ENCODE results near the gene NELFE.

DNA sequence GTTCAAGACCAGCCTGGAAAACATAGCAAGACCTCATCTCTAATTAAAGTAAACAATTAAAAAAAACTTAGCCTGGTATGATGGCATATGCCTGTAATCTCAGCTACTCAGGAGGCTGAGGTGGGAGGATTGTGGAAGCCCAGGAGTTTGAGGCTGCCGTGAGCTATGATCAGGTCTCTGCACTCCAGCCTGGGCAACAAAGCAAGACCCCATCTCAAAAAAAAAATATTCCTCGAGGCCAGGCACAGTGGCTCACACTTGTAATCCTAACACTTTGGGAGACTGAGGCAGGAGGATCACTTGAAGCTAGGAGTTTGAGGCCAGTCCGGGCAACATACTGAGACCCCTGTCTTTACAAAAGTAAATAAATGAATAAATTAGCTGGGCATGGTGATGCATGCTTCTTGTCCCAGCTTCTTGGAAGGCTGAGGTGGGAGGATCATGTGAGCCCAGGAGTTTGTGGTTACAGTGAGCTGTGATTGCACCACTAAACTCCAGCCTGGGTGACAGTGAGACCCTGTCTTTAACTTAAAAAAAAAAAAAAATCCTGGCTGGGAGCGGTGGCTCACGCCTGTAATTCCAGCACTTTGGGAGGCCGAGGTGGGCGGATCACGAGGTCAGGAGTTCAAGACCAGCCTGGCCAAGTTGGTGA, 40.6 kb downstream of the NELFE start:
- TF ChIP-seq, protein P1, sequence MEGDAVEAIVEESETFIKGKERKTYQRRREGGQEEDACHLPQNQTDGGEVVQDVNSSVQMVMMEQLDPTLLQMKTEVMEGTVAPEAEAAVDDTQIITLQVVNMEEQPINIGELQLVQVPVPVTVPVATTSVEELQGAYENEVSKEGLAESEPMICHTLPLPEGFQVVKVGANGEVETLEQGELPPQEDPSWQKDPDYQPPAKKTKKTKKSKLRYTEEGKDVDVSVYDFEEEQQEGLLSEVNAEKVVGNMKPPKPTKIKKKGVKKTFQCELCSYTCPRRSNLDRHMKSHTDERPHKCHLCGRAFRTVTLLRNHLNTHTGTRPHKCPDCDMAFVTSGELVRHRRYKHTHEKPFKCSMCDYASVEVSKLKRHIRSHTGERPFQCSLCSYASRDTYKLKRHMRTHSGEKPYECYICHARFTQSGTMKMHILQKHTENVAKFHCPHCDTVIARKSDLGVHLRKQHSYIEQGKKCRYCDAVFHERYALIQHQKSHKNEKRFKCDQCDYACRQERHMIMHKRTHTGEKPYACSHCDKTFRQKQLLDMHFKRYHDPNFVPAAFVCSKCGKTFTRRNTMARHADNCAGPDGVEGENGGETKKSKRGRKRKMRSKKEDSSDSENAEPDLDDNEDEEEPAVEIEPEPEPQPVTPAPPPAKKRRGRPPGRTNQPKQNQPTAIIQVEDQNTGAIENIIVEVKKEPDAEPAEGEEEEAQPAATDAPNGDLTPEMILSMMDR (IDR thresholded peaks at IDR 0.05), result no peak
- TF ChIP-seq CBFB (CRISPR knock-in tag; IDR thresholded peaks at IDR 0.05; ENCODE audit: low read depth) (no peak), NR1H2 (CRISPR knock-in tag; IDR thresholded peaks at IDR 0.05) (no peak), RELA (CRISPR knock-in tag; IDR thresholded peaks at IDR 0.05; ENCODE audit: borderline replicate concordance) (no peak), SMAD3 (CRISPR knock-in tag; IDR thresholded peaks at IDR 0.05; ENCODE audit: borderline replicate concordance) (no peak), NFE2L1 (CRISPR knock-in tag; IDR thresholded peaks at IDR 0.05) (no peak)
- TF ChIP-seq, protein P2, sequence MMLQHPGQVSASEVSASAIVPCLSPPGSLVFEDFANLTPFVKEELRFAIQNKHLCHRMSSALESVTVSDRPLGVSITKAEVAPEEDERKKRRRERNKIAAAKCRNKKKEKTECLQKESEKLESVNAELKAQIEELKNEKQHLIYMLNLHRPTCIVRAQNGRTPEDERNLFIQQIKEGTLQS (CRISPR knock-in tag; conservative IDR thresholded peaks at IDR 0.05), result no peak
- TF ChIP-seq, protein P3, sequence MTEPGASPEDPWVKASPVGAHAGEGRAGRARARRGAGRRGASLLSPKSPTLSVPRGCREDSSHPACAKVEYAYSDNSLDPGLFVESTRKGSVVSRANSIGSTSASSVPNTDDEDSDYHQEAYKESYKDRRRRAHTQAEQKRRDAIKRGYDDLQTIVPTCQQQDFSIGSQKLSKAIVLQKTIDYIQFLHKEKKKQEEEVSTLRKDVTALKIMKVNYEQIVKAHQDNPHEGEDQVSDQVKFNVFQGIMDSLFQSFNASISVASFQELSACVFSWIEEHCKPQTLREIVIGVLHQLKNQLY (CRISPR knock-in tag; IDR thresholded peaks at IDR 0.05), result no peak
- TF ChIP-seq, protein P4, sequence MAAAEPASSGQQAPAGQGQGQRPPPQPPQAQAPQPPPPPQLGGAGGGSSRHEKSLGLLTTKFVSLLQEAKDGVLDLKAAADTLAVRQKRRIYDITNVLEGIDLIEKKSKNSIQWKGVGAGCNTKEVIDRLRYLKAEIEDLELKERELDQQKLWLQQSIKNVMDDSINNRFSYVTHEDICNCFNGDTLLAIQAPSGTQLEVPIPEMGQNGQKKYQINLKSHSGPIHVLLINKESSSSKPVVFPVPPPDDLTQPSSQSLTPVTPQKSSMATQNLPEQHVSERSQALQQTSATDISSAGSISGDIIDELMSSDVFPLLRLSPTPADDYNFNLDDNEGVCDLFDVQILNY (CRISPR knock-in tag; IDR thresholded peaks at IDR 0.05), result no peak
- TF ChIP-seq, protein P5, sequence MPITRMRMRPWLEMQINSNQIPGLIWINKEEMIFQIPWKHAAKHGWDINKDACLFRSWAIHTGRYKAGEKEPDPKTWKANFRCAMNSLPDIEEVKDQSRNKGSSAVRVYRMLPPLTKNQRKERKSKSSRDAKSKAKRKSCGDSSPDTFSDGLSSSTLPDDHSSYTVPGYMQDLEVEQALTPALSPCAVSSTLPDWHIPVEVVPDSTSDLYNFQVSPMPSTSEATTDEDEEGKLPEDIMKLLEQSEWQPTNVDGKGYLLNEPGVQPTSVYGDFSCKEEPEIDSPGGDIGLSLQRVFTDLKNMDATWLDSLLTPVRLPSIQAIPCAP (CRISPR knock-in tag; IDR thresholded peaks at IDR 0.05), result no peak
